Left cardiac atrium (tissue), 4 donors: ENCODE results near the gene C1QTNF12. TPM values are rescaled to one million over a fixed set of nuclear protein-coding genes. Genes with fewer than 3 reads are reported as not detected.

Experiments
- ATAC-seq, 2 donors: fragments of 200-7000 bp; cut with Tn5 transposase; one replicate each; pipeline ENCODE4 v1.9.1; 2020; ENCODE audit warnings: mild to moderate bottlenecking in 2 of 2, moderate library complexity in 2 of 2
- DNase-seq: peaks from one replicate; pipeline ENCODE4 v3.0.0-alpha.2; 2020
- intact Hi-C, 2 donors: fragments of 100-400 bp; cut with DNase I; formaldehyde crosslinking; loops; one replicate each; pipeline versions ENCODE4 v1.14.1 to v1.15.1; 2022 to 2023
- total RNA-seq, 2 donors: library from RNA; stranded (reverse); fragmentation: NEBNext Ultra II Directional; extraction: Animal tissue kit (Norgen Biotek cat#: 25700); gene quantifications; one replicate each; pipeline ENCODE4 v1.2.1, GENCODE V29; 2021
- donor health status: DM: no; HTN: yes; CAD: no.
- donor health status: DM: no; HTN: yes; CAD: no; lungs with severe emphysema.
- donor health status: DM: yes; HTN: yes; CAD: no.
- donor health status: Dilated cardiomyopathy.

C1QTNF12 gene
- total RNA-seq, 2 donors from 2014 or later, result 1.5 TPM; not detected in 1

DNA sequence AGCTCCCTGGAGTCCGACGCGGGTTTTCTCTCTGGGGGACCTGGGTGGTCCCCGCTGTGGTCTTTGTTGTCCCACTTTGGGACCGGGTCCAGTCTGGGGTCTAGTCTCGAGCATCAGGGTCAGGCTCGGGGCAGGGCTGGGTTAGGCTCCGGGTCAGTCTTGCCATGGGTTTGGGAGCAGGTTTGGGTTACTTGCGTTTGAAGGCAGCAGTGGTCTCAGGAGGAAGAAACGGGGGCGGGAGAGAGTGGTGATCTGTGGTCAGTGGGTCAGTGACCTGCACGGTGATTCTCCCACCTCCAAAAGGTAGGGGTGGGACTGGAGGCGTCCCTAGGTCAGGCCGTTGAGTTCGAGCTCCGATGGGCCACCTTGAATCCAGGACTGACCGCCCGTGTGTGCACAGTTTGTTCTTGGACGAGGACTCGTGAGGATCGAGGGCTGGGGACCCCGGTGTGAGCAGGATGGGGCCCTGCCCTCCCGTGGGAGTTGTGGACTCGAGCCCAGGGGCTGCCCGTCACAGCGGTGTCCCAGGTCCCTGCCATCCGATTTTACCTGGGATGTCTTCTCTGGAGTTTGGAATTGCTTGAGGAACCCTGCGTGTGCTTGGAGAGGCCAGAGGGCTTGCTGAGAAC, 12.2 kb downstream of the C1QTNF12 start:
- no peak for ATAC-seq
- DNase-seq, result no peak
- intact Hi-C loops, result loop anchor here in 1 of 2 donors (5.0 kb wide), 1 partner anchor 117 kb away; the partner anchor contains the start of gene C1orf159

DNA sequence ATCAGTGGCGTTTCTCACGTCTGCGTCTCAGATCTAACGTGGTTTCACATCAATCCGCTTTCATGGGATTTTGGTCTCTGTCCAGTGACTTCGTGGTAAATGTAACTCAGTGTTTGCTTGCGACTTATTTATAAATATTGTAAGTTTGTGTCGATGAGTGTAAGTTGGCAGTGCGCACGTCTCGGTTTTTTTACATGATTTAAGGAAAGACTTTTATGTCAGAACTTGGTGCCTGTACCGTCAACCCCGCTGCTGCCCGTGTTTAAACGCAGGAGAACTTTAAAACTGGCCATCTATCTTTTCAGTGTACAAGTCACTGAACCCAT, 13.0 kb downstream of the C1QTNF12 start:
- intact Hi-C loops, result loop anchor here in 1 of 2 donors (5.0 kb wide), 1 partner anchor 116 kb away; the partner anchor contains the start of gene C1orf159
- ATAC-seq (no peak), DNase-seq (no peak)

DNA sequence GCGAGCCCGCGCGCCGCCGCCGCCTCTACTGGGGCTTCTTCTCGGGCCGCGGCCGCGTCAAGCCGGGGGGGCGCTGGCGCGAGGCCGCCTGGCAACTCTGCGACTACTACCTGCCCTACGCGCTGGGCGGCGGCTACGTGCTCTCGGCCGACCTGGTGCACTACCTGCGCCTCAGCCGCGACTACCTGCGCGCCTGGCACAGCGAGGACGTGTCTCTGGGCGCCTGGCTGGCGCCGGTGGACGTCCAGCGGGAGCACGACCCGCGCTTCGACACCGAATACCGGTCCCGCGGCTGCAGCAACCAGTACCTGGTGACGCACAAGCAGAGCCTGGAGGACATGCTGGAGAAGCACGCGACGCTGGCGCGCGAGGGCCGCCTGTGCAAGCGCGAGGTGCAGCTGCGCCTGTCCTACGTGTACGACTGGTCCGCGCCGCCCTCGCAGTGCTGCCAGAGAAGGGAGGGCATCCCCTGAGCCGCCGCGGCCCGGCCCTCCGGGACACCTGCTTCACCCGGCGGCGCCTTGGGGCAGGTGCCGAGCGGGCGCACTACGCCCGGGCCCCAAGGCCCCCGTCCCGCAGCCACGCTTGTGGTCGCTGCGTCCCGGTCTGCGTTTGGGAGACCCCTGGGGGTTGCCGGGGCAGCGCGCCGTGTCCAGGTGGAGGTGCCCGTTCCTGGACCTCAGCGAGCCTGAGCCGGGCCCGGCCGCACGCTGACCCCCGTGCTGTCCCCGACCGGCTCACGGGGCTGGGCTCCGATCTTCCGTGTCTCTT, 13.5 kb downstream of the C1QTNF12 start:
- DNase-seq (no peak), ATAC-seq (no peak)
- intact Hi-C loops, result loop anchor here in 1 of 2 donors (5.0 kb wide), 1 partner anchor 116 kb away; the partner anchor contains the start of gene C1orf159

DNA sequence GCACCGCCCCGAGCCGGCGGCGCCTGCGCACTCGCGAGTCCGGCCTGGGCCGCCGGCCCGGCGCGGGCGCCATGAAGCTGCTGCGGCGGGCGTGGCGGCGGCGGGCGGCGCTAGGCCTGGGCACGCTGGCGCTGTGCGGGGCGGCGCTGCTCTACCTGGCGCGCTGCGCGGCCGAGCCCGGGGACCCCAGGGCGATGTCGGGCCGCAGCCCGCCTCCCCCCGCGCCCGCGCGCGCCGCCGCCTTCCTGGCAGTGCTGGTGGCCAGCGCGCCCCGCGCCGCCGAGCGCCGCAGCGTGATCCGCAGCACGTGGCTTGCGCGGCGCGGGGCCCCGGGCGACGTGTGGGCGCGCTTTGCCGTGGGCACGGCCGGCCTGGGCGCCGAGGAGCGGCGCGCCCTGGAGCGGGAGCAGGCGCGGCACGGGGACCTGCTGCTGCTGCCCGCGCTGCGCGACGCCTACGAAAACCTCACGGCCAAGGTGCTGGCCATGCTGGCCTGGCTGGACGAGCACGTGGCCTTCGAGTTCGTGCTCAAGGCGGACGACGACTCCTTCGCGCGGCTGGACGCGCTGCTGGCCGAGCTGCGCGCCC, 14.2 kb downstream of the C1QTNF12 start, which contains the start of gene B3GALT6:
TSS of gene B3GALT6 (plus strand) at position 30 of the 588 bp plus-strand sequence. CDS start at position 72, 42 bp downstream.
- intact Hi-C loops, result loop anchor here in 1 of 2 donors (5.0 kb wide), 1 partner anchor 115 kb away; the partner anchor contains the start of gene C1orf159
- DNase-seq, result no peak
- ATAC-seq, result no peak

DNA sequence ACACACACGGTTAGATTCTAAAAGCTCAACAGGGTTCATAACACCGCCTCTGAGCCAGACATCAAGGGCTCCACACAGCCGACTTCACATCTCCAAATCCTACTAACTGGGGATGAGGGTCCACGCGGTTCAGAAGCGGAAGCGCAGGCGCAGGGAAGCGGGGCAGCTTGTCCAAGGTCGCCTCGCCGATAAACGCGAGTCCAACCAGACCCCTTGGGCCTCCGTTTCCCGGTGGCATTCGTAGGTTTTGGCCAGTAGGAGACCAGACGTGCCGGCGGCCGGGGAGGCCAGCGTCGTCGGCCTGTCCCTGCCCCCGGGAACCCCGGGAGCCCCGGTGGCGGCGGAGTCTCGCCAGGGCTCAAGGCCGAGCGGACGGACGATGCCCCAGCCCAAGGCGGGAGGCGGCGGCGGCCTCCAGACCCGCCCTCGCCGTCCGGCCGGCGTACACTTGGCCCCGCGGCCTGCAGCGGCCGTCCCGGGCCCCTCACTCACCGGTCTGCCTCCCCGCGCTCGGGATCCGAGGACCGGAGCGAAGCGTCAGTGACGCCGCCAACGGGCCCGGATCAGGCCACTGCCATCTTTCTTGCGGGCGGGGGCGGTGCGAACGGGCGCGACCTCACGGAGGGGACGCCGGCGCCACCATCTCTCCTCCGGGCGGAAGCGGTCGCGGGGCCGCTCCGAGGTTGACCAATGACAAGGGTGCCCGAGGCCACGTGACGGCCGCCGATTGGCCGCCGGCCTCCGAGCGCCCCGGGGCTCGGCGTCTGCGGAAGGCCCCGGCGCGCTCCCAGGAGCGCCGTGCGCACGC, 14.9 kb downstream of the C1QTNF12 start, which contains the start of gene SDF4:
TSS of gene SDF4 (minus strand) at position 602 of the 808 bp plus-strand sequence. CDS start 3,229 bp downstream, outside the sequence.
- intact Hi-C loops, result loop anchor here in 1 of 2 donors (5.0 kb wide), 1 partner anchor 114 kb away; the partner anchor contains the start of gene C1orf159
- peak; percentile 98 for DNase-seq
- peak; percentile 96 to 97 for ATAC-seq

DNA sequence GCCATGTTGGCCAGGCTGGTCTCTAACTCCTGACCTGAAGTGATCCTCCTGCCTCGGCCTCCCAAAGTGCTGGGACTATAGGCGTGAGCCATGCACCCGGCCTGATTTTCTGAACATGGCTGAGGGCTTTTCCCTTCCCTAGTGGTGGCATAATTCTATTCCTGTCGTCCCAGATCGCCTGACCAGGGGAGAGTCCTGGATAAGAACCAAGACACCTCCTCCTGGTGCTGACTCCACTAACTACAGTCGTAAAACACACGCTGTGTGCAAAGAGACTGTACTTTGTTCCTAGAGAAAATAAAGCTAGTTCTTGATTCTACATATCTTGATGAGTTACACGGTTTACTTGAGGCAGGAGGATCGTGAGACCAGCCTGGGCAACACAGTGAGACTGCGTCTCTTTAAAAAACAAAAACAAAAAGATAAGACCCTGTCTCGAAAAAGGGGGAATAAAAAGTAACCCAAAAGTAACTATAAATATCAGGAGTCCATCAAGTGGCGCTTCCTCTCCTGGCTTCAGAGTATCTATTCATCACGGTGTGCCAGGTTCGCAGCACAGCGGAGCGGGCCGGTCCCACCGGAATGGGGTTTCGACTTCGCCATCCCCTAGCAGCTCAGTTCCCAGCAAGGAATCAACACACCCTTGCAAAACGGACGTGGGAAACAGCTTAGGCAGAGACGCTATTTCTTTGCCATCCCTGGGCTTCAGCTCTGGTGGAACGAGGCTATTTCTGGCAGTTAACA, 15.7 kb downstream of the C1QTNF12 start:
- intact Hi-C loops, result loop anchor here in 1 of 2 donors (5.0 kb wide), 1 partner anchor 114 kb away; the partner anchor contains the start of gene C1orf159
- DNase-seq, result no peak

DNA sequence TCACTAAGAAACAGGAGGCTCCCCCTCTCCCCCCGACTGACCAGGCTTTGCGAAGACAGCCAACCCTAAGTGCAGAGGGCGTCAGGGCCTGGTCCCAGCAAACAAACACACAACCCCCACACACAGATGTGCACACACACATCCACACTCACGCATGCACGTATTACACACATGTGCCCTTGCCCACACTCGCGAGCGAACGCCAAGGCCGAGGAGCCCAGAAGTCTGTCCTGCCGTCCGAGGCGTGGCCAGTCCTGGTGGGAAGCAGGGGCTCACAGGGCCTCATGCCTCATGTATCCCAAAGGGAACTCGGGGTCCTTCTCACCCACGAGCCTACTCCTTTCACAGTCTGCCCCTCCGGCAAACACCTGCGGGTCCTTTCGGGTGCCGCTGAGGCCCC, 16.8 kb downstream of the C1QTNF12 start:
- DNase-seq (no peak), ATAC-seq (no peak)
- intact Hi-C loops, result loop anchor here in 1 of 2 donors (5.0 kb wide), 1 partner anchor 112 kb away; the partner anchor contains the start of gene C1orf159

More for the DNA sequence above, 15.7 kb downstream of the C1QTNF12 start:
- peak; percentile 1 to 2 for ATAC-seq

DNA sequence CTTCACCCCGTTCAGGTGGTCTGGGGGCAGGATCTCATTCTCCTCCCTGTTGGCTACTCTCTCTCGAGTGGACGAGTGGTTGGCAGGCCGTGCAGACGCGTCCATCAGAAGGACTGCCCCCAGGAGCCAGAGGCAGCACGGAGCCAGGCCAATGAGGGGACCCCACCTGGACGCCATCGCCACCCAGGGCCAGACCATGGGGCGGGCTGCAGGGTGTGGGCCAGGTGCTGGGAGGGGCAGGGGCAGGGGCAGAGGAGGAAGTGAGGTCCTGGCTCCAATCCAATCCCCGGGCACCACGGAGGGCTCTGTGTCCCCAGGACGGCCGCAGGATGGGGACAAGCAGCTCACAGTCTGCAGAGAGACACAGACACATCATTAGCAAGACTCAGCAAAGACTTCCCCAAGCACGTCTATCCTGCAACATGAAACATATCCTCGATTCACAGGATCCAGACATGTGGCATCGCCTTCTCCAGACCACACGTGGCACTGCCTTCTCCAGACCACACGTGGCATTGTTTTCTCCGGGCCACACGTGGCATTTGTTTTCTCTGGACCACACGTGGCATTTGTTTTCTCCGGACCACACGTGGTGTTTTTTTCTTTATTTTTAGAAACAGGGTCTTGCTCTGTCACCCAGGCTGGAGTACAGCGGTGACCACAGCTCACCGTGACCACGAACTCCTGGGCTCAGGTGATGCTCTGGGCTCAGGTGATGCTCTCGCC, 17.8 kb downstream of the C1QTNF12 start:
- DNase-seq, result no peak
- intact Hi-C loops, result no loop called here
- no peak for ATAC-seq

DNA sequence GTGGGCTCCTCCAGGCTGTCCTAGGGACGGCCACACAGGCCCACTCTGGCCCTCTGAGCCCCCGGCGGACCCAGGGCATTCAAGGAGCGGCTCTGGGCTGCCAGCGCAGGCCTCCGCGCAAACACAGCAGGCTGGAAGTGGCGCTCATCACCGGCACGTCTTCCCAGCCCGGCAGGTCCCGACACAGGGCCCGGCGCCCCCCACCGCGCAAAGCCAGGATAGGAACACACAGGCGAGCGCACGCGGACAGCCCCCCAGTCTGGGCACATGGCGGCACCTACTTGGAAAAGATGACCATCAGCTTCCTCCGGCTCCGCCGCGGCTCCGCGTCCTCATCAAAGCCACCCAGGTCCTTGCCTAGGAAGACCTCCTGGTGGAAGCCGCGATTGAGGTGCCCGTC, 18.3 kb downstream of the C1QTNF12 start:
- intact Hi-C loops, result no loop called here
- DNase-seq, result no peak
- no peak for ATAC-seq

DNA sequence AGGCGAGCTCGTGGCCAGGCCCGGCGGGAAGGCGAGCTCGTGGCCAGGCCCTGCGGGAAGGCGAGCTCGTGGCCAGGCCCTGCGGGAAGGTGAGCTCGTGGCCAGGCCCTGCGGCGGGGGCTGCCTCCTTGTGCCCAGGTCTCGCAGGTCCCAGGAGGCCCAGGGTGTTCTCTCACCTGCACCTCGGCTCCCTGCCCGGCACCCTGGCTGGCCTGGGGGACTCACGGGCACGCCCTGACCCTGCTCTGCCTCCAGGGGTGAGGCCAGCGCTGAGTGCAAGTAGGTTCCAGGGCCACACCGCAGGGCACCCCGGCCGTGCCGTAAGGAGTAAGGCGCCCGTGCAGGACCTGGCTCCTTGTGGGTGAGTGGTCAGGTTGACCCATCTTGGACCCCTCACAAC, 19.1 kb downstream of the C1QTNF12 start:
- no peak for DNase-seq
- no peak for ATAC-seq
- intact Hi-C loops, result no loop called here

DNA sequence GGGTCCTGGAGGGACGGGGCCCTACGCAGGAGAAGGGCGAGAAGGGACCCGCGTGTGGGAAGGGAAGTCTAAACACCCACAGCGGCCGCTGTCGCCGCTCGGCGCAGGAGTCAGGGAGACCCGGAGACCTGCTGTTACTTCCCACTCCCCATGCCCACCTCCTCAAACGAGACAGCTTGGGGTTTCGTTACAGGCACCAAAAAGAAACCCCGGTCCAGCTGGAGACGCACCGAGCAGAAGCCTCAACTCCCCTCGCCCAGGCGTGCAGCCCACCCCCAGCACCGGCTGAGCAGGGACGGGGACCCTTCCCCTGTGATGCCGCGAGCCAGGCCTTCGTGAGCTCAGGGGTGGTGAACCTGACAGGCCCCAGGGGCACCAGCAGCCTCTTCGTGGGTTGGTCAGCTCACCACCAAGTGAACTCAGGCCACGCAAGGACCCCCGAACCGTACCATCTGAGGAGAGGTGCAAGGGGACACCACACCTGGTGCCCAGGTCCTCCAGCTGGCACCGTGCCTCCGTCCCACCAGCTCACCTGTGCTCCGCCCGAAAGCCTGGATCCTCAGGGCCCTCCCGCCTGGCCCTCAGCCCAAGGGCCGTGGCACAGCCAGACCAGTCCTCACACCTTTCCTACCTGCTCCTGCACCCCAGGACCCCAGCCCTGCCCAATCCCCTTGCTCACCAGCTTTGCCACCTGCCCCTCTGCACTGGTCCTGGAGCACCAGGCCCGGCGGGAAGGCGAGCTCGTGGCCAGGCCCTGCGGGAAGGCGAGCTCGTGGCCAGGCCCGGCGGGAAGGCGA, 19.8 kb downstream of the C1QTNF12 start:
- DNase-seq (no peak), ATAC-seq (no peak)
- intact Hi-C loops, result no loop called here

DNA sequence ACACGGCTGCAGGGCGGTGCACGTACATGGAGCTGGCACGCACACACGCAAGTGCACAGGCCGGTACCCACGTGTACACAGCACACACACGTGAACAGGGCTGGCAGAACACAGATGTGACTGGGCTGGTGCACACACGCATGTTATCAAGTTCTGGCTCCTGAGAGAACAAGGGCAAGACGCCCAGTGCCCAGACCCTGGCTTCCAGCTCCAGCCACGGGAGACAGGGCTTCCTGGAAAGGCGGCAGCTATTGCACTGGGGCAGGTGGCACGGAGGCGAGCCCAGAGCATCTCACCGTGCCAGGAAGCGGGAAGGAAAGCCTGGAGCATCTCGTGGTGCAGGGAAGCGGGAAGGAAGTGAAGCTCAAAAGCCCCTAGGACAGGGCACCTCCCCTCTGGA, 20.6 kb downstream of the C1QTNF12 start:
- peak in 1 of 2 donors; percentile 42 for ATAC-seq
- intact Hi-C loops, result no loop called here
- no peak for DNase-seq

DNA sequence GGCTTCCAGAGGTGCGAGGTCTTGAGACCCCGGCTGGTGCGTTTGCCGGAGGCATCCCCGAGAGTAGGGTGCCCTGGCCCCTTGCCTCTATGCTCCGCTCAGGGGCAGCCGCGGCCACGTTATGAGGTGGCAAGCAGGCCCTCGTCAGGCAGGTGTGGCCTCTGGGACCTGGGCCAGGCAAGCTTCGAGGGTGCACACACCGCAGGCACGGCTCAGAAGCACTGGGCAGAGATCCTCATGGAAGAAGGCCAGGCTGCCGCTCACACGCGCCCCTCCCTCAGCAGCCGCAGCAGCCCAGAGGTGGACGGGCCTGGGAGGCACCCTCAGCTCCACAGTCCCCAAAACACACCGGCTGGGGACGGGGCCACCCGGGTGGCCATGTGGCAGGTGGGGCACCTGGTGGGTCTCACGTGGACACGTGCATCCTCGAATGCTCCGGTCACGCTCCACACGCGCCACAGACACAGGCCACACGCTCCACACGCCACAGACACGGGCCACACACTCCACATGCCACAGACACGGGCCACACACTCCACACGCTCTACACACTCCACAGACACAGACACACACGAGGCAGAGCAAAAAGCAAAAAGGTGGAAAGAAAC, 21.2 kb downstream of the C1QTNF12 start:
- no peak for DNase-seq
- ATAC-seq, result peak in 1 of 2 donors; percentile 18
- intact Hi-C loops, result no loop called here

DNA sequence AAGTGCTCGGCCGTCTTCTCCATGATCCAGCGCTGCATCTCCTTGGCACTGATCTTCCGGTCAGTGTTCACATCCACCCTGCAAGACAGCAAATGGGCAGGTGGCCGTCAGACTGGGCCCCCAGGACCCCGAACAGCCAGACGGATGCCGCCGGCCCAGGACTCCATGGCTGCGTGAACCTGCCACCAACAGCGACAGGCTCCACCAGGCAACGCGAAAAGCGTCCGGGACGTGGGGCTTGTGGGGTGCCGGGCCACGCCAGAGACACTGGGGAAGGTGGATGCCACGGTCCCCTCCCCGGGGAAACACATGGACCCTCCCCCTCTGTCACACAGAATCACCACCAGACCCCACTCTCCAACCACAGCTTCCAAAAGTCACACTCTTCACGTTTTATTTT, 22.6 kb downstream of the C1QTNF12 start:
- no peak for ATAC-seq
- intact Hi-C loops, result no loop called here
- DNase-seq, result no peak

DNA sequence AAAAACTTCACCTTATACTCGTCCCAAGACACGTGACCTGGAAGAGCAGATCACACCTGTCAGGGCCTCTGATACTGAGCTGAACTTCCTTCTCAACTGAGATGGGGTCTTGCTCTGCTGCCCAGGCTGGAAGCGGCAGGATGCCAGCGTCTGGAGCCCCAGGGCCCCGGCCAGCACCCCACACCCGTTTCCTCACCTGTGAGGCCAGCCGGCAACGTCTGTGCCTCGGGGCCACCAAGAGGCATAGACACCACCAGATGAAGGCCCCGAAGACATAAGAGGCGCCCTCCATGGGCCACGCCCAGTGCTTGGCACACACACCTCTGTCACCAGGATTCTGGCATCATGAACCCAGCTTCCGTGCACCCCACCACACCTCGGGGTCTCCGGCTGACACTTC, 23.2 kb downstream of the C1QTNF12 start:
- intact Hi-C loops, result no loop called here
- DNase-seq (no peak), ATAC-seq (no peak)

DNA sequence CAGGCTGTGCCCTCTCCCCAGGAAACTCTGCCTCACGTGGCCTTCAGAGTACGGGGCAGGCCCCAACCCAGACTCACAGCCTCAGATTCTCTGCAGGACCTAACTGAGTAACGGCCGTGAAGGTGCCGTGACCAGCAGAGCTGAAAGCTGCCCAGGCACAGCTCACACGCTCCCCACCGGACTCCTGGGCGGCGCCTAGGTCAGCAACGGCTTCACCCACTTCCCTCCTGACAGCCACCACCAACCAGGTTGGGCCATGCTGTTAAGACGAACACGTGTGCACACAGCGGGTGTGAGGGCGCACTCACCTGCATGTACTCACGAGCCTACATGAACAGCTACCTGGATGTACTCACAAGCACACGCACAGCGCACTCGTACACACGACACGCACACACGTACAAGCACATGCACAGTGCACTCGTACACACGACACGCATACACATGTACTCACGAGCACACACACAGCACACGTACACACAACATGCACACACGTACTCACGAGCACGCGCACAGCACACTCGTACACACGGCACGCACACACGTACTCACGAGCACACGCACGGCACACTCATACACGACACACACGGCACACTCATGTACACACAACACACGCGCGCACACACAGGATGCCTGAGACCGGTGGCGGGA, 23.8 kb downstream of the C1QTNF12 start:
- ATAC-seq (no peak), DNase-seq (no peak)
- intact Hi-C loops, result no loop called here
